Kidney (tissue), 14 donors: Measurements from ENCODE around the gene PITPNC1. TPM values are rescaled to one million over a fixed set of nuclear protein-coding genes. Genes with fewer than 3 reads are reported as not detected.

Experiments used
- DNase-seq, 5 donors: peaks; one replicate each; pipeline ENCODE4 v3.0.0-alpha.2; 2013 to 2020
- FAIRE-seq: peaks from 2 replicates; lab custom pipeline; 2012; peaks lifted over from hg19 to GRCh38; lab: Jason Lieb, UNC
- H3K27ac ChIP-seq, 2 donors: one replicate each; pipeline ENCODE4 v1.7.0; 2013; ENCODE audit warnings: low read depth in 2 of 2, low read length in 2 of 2, inconsistent platforms in 1 of 2
- H3K27me3 ChIP-seq: one replicate; pipeline ENCODE4 v1.7.1; 2013; ENCODE audit warnings: low read length, inconsistent platforms; ENCODE audit not compliant: control insufficient read depth, insufficient read depth
- H3K36me3 ChIP-seq, 3 donors: one replicate each; pipeline versions ENCODE4 v1.7.0 to v1.7.1; 2013; ENCODE audit warnings: low read length in 3 of 3, control low read depth in 1 of 3, inconsistent platforms in 1 of 3; ENCODE audit not compliant: insufficient read depth in 3 of 3, control insufficient read depth in 2 of 3
- H3K4me1 ChIP-seq, 3 donors: one replicate each; pipeline versions ENCODE4 v1.7.0 to v1.7.1; 2013; ENCODE audit warnings: low read length in 3 of 3, inconsistent platforms in 1 of 3, low read depth in 1 of 3; ENCODE audit not compliant: control insufficient read depth in 2 of 3, insufficient read depth in 2 of 3
- H3K4me3 ChIP-seq, 3 donors: one replicate each; pipeline versions ENCODE4 v1.7.0 to v1.8.1; 2013; ENCODE audit warnings: low read length in 3 of 3, control low read depth in 1 of 3, inconsistent platforms in 1 of 3
- H3K9ac ChIP-seq, 3 donors: one replicate each; pipeline versions ENCODE4 v1.7.0 to v1.7.1; 2013; ENCODE audit warnings: low read length in 3 of 3, control low read depth in 1 of 3, inconsistent platforms in 1 of 3
- H3K9me3 ChIP-seq, 3 donors: one replicate each; pipeline versions ENCODE4 v1.7.0 to v1.7.1; 2013; ENCODE audit warnings: low read length in 3 of 3, control low read depth in 1 of 3, inconsistent platforms in 1 of 3; ENCODE audit not compliant: control insufficient read depth in 2 of 3, insufficient read depth in 1 of 3
- intact Hi-C: fragments of 100-400 bp; cut with DNase I; formaldehyde crosslinking; loops from one replicate; pipeline ENCODE4 v1.11.1; 2022
- polyA plus RNA-seq: library from polyadenylated mRNA; stranded (reverse); fragments of 350-450 nt; fragmentation: Illumina TruSeq; extraction: RNeasy Lipid Tissue Mini Kit (QIAGEN cat#74804); gene quantifications from one replicate; pipeline ENCODE4 v1.2.3, GENCODE V29; 2014; ENCODE audit warnings: low read depth, low replicate concordance; ENCODE audit not compliant: insufficient read depth
- total RNA-seq: library from RNA; stranded (reverse); fragmentation: NEBNext Ultra II Directional; extraction: Animal tissue kit (Norgen Biotek cat#: 25700); gene quantifications from one replicate; pipeline ENCODE4 v1.2.1, GENCODE V29; 2021
- TF ChIP-seq, protein P1 (sequence below): IDR thresholded peaks from 3 replicates; pipeline ENCODE4 v1.5.1; 2012; ENCODE audit warnings: mild to moderate bottlenecking, moderate library complexity, borderline replicate concordance; ENCODE audit not compliant: insufficient read depth; ENCODE audit errors: extremely low read depth
- donor health status: control.
- donor health status: control.
- donor health status: control.
- donor health status: control.
- donor health status: control.
- donor health status: DM: yes; HTN: yes; CAD: no.
- donor health status: Normal renal cell carcinoma (clear cell type).

PITPNC1 gene
- total and polyA plus RNA-seq, 2 donors from 2014 or later = 14.2 to 41.3 TPM

DNA sequence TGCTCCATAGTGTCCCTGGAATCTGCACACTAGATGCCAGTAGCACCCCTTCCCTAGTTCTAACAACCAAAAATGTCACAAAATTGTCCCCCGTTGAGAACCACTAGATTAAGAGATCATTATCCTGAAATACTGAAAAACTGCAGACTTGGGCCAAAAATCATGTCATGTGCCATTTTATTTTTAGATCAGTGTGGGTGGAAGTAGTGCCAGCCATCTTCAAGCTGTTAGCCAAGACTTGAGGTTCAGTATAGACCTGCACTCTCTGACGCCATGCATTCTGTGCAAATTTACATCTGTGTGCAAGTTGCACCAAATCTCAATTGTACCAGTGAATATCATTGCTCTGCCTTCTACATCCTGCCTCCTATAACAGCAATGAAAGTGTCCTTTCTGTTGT lies 309.2 kb downstream of the PITPNC1 start:
- TF ChIP-seq, protein P1, sequence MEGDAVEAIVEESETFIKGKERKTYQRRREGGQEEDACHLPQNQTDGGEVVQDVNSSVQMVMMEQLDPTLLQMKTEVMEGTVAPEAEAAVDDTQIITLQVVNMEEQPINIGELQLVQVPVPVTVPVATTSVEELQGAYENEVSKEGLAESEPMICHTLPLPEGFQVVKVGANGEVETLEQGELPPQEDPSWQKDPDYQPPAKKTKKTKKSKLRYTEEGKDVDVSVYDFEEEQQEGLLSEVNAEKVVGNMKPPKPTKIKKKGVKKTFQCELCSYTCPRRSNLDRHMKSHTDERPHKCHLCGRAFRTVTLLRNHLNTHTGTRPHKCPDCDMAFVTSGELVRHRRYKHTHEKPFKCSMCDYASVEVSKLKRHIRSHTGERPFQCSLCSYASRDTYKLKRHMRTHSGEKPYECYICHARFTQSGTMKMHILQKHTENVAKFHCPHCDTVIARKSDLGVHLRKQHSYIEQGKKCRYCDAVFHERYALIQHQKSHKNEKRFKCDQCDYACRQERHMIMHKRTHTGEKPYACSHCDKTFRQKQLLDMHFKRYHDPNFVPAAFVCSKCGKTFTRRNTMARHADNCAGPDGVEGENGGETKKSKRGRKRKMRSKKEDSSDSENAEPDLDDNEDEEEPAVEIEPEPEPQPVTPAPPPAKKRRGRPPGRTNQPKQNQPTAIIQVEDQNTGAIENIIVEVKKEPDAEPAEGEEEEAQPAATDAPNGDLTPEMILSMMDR = no peak
- Histone ChIP-seq H3K4me3 (no peak overlapping the region), H3K9ac (no peak overlapping the region), H3K27ac (no peak overlapping the region), H3K36me3 (no peaks in the 10 kb centered on the region), H3K27me3 (no peaks in the 10 kb centered on the region), H3K4me1 (no peaks in the 10 kb centered on the region), H3K9me3 (no peaks in the 10 kb centered on the region)
- intact Hi-C loops = no loop called here
- no peak for FAIRE-seq
- no peak for DNase-seq

DNA sequence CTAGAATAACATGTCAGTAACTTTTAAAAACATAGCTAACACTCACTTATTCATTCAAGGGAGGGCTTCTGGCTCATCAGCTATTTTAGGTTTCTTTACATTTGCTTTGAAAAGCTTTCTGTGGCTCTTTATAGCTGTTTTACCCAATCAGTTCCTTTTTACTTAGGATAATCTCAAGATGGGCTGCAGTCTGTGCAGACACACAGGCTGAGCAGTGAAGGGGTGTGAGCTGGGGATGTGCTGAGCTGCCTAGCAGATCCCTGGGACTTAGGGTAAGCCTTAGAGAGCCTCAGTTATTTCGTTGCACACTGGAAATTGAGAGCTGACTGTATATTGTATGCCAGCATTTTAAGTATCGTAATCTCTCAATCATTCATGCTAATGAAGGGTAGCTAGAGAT lies 310.4 kb downstream of the PITPNC1 start:
- intact Hi-C loops = no loop called here
- H3K9me3 ChIP-seq = no peaks in the 10 kb centered on the region

DNA sequence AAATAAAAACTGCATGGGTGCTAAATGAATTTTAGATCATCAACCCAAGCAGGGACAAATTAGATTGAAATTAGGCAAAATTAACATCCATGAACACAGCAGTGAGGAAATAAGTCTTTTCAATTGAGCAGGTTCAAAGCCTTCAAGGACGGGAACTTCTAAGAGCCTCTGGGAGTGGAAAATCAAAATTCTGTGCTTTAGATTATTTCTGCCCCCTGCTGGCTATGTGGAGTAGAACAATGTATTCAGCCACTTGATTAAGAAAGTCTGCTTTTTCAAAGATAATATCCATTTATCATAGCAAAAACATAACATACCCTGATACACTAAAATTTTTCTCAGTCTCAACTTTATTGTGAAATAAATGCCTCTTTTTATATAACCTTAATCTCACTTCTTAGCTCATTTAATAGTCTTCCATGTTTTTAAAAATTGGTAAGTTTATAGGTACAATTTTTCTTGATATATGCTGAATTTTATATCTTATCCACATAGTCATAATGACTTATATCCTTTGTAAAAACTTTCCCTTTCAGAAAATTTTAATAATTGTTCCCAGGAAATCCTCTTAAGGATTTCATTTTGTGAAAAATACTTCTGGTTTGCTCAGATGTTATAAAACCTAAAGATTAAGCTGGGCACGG lies 312.6 kb downstream of the PITPNC1 start:
- Histone ChIP-seq H3K4me1 (no peaks in the 10 kb centered on the region), H3K36me3 (peaks cover 0 to 2% (median 0%) of the 10 kb centered on the region in 3 donors), H3K4me3 (no peak overlapping the region), H3K9ac (no peak overlapping the region), H3K9me3 (no peaks in the 10 kb centered on the region), H3K27me3 (no peaks in the 10 kb centered on the region), H3K27ac (no peak overlapping the region)
- intact Hi-C loops = loop anchor here (5.0 kb wide), 1 partner anchor 312 kb away; the partner anchor contains the start of gene PITPNC1
- DNase-seq (peak in 4 of 5 donors; percentile 47 to 89 (median 73)), FAIRE-seq (peak; percentile 69)
- TF ChIP-seq, protein P1 = peak; percentile 71

More for the DNA sequence above, 310.4 kb downstream of the PITPNC1 start:
- DNase-seq = no peak
- H3K4me3 ChIP-seq = no peak overlapping the region
- H3K9ac ChIP-seq = no peak overlapping the region
- no peaks in the 10 kb centered on the region for H3K4me1 ChIP-seq
- no peak overlapping the region for H3K27ac ChIP-seq
- H3K27me3 ChIP-seq = no peaks in the 10 kb centered on the region
- H3K36me3 ChIP-seq = no peaks in the 10 kb centered on the region
- no peak for FAIRE-seq
- TF ChIP-seq, protein P1 = no peak
